ENCODE measurements around the gene SPATA21.

The SPATA21 gene

DNA sequence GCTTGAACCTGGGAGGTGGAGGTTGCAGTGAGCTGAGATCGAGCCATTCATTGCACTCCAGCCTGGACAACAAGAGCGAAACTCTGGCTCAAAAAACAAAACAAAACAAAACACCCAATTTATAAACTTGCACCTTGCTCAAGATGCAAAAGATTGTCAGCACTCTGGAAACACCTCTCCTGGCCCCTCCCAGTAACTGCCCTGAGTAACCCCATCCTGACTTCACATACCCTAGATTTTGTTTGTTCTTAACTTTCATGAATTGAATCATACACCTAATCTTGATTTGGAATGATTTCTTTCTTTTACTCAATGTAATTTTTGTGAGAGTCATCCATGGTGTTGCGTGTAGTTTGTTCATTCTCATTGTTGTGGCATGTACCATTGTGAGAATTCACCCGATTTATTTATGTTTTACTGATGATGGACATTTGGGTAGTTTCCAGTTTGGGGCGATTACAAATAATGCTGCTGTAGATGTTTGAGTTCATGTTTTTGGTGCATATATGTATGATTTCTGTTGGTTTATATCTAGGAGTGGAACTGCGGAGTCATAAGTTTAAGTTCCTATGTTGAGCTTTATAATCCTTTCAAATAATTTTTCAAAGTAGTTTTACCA is 13.7 kb upstream of the SPATA21 start:
- DNase-seq, result no peak

DNA sequence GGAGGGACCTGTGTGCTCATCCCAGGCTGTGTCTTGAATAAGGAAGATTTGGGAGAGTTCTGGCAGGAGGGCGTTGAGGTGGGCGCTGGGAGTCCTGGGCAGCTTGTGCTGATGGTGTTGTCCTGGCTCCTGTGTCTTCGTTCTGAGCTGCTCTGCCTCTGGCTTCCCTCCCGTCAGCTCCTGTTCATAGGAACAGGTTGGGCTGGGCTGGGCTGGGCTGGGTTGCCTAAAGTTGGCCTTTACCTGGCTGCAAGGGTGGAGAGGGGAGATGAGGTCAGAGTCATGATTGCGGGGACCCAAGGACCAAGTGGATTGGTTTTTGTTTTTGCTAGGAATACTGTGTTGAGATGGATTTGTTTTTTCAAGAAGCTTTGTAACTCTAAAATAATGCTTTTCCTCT is 12.4 kb upstream of the SPATA21 start:
- no peak for DNase-seq

DNA sequence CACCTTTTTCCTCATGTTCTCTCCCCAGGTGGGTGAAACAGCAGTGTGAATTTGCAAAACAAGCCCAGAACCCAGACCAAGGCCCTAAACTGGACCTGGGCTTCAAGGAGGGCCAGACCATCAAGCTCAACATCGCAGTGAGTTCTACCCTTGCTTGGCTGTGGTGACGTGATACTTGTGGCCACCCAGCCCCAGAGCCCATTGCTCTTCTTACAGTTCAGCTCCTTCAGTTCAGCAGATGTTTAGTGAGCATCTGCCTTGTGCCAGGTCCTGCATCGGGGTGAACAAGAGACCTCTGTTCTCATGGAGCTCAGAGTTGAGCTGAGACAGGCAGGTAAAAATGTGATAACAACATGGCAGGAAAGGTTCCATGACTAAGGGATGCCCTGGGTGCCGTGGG is 11.8 kb upstream of the SPATA21 start:
- DNase-seq, result no peak

DNA sequence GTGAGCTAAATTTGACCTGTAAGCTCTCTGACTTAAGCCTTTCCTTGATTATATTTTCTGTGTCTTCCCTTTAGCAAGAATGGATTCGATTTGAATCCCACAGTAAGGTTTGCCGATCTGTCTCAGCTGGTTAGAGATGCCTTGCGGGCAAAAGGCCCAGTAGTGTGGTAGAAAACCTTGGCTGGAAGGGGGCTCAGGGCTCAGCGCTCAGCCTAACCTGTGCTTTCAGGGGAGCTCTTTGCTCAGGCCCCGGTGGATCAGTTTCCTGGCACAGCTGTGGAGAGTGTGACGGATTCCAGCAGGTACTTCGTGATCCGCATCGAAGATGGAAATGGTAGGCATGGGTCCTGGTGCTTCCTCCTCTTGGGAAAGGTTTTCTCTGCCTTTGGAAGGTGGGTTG is 10.4 kb upstream of the SPATA21 start:
- DNase-seq, result no peak

DNA sequence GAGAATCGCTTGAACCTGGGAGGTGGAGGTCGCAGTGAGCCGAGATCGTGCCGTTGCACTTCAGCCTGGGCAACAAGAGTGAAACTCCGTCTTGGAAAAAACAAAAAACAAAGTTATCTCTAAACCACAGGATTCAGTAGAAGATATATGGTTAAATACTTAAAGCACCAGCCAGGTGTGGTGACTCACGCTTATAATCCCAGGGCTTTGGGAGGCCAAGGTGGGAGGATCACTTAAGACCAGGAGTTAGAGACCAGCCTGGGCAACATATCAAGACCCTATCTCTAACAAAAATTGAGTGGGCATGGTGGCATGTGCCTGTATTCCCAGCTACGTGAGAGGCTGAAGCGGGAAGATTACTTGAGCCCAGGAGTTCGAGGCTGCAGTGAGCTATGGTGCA is 8.9 kb upstream of the SPATA21 start:
- DNase-seq, result no peak

DNA sequence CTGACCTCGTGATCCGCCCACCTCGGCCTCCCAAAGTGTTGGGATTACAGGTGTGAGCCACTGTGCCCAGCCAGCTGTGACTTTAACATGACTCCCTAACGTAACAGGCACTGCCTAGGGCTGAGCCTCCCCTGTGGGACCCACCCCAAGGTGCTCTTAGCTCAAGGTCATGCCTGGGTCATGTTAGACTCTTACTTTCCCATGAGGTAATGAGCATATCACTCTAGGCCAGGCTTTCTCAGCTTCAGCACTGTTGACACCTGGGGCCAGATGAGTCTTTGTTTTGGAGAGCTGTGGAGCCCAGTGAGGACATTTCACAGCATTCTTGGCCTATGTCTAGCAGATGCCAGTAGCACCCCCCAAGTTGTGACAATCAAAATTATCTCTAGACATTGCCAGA is 7.8 kb upstream of the SPATA21 start:
- no peak for DNase-seq

DNA sequence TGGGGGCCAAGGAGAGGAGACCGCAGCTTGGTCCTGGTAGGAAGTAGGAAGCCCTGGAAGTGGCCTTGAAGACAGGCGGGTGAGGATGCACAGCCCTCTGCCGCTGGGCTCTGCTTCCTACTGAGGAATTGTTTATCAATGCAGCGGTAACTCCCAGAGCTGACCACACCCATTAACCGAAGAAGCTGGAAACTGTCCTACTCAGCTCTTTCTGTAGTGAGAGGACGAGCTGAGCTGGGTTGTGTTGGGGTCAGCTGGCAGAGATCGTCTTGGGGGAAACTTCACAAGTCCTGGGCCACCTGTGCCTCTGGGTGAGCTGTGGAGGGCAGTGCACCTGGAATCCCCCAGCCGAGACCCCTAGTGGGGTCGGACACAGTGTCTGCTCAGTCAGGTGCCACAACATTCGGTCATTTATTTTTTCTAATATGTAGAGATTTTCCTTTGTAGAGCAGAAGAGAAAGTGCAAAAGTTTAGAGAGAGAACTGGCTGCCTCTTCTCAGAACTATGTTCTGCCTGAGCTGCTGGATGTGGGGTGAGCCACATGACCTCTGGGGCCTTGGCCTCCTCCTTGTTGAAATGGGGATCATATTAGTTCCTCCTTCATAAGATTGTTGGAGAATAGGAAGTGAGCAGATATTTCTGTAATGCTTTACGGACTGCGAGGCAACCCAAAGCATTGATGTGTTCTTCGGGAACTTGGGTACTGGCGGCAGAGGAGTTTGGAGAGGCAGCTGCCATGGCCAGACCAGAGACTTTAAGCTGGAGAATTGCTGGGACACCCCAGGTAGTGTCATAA is 6.9 kb upstream of the SPATA21 start:
- no peak for DNase-seq

DNA sequence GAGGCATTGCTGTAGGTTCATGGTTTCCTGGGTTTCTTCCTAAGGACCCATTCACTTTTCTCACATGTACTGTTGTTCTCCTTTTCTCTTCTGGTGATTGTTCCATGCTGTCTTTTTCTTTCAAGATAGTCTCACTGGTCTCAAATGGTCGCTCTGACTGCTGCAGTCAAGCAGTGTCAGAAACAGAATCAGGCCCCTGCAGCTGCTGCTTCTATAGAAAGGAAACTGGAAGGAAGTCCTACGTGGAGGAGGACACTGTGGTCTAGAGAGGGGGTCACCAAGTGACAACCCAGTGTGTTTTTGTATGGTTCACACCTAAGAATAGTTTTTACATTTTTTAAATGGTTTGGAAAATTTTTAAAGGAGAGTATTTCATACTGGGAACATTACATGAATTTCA is 5.7 kb upstream of the SPATA21 start:
- DNase-seq, result no peak

DNA sequence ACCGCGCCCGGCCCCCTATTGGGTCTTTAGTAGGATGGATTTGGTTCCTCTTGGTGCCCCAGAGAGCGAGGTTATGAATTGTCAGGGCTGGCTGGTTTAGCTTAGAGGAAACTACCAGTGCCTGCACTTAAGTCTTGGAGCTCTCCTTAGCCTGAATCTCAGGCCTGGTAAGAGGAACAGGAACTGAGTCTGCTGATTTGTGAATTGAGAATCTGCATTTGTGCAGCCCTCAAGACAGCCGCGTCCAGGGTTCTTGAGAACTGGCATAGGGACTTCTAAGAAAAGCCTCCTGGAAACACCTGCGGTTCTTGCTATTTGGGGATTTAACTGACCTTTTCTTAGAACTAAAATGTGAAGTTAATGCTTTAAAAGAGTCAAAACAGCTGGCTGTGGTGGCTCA is 5.0 kb upstream of the SPATA21 start:
- DNase-seq, result no peak

DNA sequence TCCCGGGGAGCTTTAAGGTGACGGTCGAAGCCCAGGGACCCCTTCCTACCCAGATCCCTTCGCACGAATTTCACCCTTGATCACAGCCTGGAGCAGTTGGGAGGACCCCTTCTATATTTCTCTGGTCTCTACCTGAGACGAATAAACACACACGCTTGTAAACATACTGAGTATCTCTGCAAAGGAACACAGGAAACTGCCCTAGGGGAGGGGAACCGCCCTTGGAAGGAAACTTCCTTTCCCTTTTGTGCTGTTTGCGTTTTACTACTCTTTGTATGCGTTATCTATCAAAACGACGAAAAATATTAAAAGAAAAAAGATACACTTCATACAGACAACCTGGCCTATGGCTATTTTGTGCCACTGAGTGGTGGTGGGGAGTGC is 4.0 kb upstream of the SPATA21 start:
- no peak for DNase-seq

DNA sequence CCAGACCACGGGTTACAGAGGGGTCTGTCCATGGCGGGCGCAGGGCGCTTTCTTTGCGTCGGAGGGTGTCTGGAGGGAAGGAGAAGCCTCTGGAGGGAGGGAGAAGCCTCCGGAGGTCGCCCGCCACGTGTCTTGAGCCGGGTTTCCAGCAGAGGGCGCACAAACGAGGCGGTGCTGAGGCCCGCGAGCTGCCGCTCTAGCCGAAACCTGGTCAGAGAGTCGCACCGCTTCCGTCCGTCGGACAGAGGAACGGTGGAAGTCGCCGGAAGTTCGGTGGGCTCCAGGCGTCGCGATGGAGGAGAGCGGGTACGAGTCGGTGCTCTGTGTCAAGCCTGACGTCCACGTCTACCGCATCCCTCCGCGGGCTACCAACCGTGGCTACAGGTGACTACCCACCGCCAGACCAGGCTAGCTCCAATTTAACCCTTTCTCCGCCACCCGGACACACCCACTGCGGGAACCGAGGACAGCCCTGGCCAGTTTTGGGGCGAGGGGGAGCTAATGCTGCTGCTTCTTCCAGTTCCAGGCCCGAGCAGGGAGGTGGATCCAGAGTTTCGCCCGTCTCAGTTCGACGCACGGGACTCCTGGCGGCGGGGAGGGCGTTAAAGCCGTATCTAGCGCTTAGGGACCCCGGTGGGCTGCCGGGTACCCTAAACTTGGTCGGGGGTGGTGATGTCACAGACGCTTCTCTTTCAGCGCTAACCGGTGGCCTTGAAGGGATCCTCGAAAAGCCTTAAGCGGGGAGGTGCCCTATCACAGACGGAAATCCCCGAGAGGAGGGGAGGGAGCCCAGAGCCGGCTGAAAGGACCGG is 3.5 kb upstream of the SPATA21 start, which contains the start of gene NECAP2:
NECAP2 (plus strand) TSS at position 255 of the 812 bp plus-strand sequence; CDS start at position 293, 38 bp downstream.
- DNase-seq, result peak; percentile 94

DNA sequence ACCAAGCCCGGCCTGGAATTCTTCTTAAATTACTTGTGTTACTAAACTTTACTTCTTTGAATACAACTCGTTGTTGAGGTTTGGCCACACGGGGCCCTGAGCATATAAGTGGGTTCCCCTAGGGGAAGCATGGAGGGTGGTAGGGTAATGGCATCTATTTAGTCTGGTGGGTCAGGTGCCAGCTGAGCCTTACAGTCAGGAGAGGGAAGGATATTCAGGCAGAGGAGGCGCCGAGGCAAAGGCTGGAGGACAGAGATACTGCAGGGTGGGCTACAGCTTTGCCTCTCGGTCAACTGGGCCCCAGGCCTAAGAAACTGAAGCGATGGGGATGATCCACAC is 2.9 kb upstream of the SPATA21 start:
- DNase-seq, result no peak

DNA sequence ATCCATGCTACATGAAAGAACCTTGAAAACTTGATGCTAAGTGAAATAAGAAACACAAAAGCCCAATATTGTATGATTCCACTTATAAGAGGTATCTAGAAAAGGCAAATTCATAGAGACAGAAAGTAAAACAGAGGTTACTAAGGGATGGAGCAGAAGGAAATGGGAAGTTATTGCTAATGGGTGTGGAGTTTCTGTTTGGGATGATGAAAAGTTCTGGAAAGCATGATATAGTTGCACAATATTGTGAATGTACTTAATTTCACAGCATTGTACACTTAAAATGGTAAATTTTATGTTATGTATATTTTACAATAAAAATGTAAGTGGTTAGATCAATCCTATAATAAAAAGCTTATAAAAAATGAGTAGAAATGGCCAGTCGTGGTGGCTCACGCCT is 1.7 kb upstream of the SPATA21 start:
- no peak for DNase-seq

DNA sequence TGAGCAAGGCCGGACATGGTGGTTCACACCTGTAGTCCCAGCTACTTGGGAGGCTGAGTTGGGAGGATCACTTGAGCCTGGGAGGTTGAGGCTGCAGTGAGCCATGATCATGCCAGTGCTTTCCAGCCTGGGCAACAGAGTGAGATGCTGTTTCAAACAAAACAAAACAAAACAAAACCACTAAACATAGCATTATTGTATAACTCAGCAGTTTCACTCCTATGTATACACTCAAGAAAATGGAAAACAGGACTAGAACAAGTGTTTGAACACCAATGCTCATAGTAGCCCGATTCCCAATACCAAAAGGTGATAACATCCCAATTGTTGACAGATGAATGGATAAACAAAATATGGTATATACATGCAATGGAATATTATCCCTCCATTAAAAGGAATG is 1.3 kb upstream of the SPATA21 start:
- no peak for DNase-seq

DNA sequence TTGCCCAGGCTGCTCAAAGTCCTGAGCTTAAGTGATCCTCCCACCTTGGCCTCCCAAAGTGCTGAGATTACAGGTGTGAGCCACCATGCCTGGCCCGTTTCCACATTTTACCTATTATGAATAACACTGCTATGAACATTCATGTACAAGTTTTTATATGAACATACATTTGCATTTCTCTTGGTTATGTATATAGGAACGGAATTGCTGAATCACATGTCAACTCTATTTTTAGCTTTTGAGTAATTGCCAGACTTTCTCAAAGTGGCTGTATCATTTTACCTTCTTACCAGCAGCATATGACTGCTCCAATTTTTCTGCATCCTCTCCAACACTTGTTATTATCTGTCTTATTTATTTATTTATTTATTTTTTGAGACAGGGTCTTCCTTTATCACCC is 2.7 kb downstream of the SPATA21 start:
- DNase-seq, result no peak

DNA sequence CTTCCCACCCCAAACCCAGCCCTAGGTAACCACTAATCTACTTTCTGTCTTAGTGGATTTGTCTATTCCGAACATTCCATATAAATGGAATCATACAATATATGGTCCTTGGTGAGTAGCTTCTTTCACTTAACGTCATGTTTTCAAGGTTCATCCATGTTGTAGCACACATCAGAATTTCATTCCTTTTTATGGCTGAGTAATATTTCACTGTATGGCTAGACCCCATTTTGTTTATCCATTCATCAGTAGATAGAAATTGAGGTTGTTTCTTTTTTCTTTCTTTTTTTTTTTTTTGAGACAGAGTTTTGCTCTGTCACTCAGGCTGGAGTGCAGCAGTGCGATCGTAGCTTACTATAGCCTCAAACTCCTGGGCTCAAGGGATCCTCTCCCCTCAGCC is 3.2 kb downstream of the SPATA21 start:
- DNase-seq, result no peak

DNA sequence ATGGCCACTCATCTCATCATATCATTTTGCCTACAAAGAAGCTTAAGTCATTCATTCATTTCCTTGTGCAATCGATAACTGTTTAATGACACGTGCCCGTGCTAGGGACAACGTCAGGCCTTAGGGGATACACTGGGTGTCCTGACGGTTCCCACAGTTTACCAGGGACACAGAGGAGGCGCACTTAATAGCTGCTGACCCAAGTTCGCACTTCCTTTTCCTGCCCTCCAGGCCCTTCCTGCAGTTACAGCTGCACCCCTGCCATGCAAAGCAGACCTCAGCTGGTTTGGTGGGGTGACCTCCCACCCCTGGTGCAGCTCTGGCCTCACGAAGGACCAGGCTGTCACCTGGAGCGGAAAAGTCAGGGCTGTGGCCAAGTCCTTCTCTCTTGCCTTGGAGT is 4.2 kb downstream of the SPATA21 start:
- no peak for DNase-seq

DNA sequence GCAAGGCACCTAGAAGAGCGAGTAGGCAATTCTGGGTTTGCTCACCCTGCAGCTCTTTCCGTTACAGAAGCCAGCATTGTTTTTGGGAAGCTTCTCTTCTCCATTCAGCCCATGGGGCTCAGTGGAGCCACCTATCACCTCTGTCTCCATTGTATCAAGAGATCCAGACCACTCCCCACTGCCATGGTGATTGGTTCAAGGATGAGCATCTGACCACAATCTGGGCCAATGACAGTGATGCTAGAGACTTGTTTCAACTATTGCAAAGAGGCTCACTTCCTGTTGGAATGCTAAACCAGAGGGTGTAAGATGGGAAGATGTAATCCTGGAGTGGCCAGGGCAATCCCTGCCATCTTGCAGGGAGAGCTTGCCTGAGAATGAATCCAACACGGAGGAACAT is 6.6 kb downstream of the SPATA21 start:
- no peak for DNase-seq

DNA sequence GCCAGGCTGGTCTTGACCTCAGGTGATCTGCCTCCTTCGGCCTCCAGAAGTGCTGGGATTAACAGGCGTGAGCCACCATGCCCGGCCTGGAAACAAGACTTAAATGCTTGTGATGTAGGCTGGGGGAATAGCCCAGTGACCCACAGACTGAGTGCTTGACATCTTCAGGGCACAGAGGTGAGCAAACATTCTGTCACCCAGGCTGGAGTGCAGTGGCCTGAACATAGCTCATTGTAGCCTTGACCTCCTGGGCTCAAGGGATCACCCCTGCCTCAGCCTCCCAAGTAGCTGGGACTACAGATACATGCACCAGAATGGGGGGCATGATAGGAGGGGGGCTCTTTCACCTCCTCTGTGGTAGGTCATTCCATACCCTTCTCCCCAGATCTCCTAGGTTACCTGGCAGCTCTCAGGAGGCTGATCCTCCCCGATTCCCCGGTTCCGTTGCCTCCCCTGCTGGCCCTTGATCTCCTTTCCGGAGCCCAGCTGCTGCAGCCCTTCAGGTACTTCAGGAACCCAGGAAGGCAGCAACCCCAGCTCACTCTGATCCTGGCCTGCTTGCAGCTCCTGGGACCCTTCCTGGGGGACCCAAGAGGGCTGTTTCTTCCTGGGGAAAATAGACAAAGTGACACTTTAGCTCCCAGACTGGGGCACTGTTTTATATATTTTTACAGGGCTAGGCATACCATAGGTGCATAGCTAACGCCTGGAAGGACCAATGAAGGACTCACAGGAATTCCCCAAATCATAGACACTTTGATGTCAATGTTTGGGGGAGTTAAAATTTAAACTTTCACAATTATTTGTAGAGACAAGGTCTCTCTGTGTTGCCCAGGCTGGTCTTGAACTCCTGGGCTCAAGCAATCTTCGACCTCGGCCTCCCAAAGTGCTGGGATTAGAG is 11.8 kb downstream of the SPATA21 start:
- no peak for DNase-seq

DNA sequence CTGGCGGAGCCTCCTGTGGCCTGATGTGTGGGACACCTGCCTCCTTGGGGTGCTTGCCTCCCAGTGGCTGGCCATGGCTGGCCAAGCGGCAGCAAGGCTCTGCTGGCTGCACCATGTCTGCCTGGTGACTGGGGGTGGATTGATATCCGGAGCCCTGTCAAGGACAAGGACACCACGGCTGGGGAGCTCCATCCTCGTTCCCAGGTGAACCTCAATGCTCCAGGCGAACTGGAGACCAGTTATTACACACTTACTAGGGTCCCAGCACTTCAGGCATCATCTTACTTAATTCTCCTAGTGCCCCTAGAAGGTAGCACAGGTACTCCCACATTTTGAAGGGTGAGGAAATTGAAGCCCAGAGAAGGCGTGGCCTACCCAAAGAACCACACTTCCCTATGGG is 15.2 kb downstream of the SPATA21 start:
- DNase-seq, result no peak

DNA sequence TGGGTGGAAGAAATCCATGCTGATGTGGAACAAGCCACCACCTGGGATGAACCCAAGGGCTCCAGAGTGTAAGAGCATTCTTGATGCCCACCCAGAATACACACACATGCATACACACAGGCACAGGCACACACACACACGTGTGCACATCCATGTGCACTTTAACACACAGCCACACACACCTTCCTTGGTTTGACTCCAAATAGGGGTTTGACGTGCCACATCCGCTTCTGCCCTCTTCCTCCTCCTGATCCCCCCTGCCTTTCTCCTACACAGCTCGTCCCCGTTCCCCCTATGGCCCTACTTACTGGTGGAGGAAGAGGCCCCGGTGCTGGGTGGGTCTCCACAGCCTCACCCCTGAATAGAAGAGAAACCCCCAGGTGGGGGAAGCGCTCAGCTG is 16.0 kb downstream of the SPATA21 start:
- DNase-seq, result no peak

DNA sequence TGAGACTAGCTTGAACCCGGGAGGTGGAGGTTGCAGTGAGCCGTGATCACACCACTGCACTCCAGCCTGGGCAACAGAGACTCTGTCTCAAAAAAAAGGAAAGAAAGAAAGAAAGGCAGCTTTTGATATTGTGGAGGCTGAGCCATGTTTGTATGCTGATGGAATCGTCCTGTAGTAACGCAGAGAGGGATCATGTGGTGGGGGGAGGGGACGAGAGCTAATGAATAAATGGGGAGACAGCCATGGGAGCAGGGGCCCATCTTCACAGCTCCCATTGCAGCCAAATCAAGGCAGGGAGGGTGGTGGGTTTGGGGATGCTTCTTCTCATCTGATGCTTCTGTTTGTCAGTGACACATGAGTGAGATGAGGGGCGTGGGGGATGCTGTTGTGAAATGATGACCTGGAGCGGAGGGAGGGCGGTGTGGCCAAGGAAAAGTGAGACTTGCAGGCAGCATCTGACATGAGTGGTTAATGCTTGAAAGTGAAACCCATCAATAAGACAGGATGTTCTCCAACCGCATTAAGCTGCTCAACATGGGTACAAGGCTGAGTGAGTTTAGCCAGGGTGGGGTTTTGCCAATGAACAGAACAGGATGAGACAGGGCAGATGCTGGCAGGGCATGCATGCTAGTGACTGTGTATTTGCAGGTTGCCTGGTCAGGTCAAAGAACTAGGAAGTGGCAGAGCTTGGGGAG is 16.7 kb downstream of the SPATA21 start:
- peak; percentile 63 for DNase-seq
